Heart left ventricle (tissue), 13 donors: Measurements from ENCODE around the gene MAPK8IP2.

ENCODE experiments used
- POLR2A ChIP-seq, 2 donors: fragments of 450-650 bp; IDR thresholded peaks; one replicate each; pipeline ENCODE4 v1.6.1; 2017; ENCODE audit warnings: antibody characterized with exemption in 2 of 2, mild to moderate bottlenecking in 2 of 2, moderate library complexity in 2 of 2
- TF ChIP-seq, protein P1 (sequence below), 12 donors: fragments of 200-600 bp; sonication (generic) in 4 of 12; IDR thresholded peaks; one replicate each; pipeline versions ENCODE4 v1.5.0 to v1.8.0; 2018 to 2022; ENCODE audit warnings: antibody characterized with exemption in 12 of 12, mild to moderate bottlenecking in 5 of 12
- donor health status: ischemic (EF 13 %, LVEDD 7.1; RV severe dilation, severe dysfunction).
- donor health status: DM: no; HTN: yes; CAD: no.
- donor health status: DM: no; HTN: no; CAD: no.
- donor health status: ischemic (EF 25% LVEDD 6.9; RV normal size, moderate dysfunction).
- donor health status: ischemic (EF 25% LVEDD 5.7; RV mildly dilated, moderate dysfunction).
- donor health status: ischemic (EF 35%, LVEDD 5.7; RV mildly dilated, moderate dysfunction).
- donor health status: nonischemic (EF 11% LVEDD 7.7; RV severe dilation, severe dysfunction).
- donor health status: DM: yes; HTN: yes; CAD: no.
- donor health status: PGD.
- donor health status: ischemic (EF 29% LVEDD 5.4; RV normal size, mild dysfunction).
- donor health status: nonischemic (EF 23%, LVEDD 6.1; RV moderate dilation, normal function).

DNA sequence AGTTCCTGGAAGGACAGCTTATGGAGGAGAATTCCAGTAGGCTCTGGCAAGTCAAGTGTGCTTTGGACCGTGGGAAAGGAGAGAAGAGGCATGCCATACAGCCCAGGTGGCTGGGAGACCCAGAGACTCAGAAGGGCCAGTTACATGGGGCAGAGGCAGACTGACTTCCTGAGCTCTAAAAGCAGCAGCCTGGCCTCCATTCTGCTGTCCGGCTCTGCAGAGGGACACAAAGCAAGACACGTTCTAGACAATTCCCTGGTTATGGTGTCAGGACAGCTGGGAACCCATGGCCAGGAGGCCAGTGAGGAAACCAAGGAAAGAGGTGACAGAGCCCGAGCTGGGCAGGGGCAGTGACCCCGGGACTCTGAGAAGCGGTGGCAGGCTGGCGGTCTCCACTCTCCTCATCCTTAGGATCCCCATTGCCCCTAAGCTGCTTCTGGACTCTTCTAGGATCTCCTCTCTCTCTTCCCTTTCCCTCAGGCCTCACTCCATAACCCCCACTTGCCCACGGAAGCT, 25.1 kb upstream of the MAPK8IP2 start:
- TF ChIP-seq, protein P1, sequence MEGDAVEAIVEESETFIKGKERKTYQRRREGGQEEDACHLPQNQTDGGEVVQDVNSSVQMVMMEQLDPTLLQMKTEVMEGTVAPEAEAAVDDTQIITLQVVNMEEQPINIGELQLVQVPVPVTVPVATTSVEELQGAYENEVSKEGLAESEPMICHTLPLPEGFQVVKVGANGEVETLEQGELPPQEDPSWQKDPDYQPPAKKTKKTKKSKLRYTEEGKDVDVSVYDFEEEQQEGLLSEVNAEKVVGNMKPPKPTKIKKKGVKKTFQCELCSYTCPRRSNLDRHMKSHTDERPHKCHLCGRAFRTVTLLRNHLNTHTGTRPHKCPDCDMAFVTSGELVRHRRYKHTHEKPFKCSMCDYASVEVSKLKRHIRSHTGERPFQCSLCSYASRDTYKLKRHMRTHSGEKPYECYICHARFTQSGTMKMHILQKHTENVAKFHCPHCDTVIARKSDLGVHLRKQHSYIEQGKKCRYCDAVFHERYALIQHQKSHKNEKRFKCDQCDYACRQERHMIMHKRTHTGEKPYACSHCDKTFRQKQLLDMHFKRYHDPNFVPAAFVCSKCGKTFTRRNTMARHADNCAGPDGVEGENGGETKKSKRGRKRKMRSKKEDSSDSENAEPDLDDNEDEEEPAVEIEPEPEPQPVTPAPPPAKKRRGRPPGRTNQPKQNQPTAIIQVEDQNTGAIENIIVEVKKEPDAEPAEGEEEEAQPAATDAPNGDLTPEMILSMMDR (IDR thresholded peaks at IDR 0.05), result no peak
- no peak for TF ChIP-seq POLR2A (IDR thresholded peaks at IDR 0.05)
